Measurements from ENCODE around the gene IP6K3.

The IP6K3 gene

DNA sequence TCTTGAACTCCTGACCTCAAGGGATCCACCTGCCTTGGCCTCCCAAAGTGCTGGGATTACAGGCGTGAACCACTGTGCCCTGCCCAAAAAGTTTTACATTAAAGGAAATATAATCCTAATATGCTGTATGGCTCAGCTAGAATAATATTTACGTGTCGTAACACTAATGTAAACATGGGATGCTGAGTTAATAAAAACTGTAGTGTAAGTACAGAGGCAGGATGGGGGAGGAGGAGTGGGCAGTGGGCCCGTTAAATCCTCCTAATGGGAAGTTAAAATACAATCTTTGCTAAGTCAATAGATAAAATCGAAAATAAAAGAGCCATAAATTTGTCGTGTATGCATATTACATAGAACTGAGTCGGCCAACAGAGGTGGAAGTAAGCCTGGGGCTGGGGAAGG lies 12.1 kb upstream of the IP6K3 start:
- DNase-seq = no peak

DNA sequence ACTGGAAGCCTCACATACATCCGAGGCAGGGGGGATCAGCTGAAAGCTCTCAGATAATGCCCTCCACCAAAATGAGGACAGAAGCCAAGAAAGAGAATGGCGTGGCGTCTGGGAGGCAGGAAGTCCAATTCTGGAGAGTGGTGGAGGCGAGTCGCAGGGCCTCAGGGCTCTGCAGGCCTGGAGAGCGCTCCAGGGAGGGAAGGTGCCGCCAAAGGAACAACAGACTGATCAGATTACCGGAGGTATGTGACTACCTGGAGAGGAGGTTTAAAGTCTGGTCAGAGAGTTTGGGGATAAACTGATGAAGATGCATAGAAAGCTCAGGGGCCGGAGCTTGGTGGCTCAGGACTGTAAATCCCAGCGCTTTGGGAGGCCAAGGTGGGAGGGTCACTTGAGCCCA lies 11.2 kb upstream of the IP6K3 start:
- no peak for DNase-seq

DNA sequence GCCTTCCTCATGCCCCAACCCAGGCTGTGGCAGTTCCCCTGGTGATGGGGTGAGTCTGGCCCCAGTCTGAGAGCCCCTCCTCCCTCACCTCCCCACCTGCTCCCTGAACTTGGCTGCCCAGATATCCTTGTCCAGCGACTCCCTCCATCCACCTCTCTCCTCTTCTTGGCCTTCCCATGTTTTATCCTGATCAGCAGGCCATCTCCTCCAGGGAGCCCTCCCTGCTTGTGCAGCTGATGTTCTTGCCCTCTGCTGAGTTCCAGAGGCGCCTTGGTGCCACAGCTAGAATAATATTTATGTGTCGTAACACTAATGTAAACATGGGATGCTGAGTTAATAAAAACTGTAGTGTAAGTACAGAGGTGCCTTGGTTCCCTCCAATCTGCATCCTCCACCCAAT lies 10.4 kb upstream of the IP6K3 start:
- DNase-seq = no peak

DNA sequence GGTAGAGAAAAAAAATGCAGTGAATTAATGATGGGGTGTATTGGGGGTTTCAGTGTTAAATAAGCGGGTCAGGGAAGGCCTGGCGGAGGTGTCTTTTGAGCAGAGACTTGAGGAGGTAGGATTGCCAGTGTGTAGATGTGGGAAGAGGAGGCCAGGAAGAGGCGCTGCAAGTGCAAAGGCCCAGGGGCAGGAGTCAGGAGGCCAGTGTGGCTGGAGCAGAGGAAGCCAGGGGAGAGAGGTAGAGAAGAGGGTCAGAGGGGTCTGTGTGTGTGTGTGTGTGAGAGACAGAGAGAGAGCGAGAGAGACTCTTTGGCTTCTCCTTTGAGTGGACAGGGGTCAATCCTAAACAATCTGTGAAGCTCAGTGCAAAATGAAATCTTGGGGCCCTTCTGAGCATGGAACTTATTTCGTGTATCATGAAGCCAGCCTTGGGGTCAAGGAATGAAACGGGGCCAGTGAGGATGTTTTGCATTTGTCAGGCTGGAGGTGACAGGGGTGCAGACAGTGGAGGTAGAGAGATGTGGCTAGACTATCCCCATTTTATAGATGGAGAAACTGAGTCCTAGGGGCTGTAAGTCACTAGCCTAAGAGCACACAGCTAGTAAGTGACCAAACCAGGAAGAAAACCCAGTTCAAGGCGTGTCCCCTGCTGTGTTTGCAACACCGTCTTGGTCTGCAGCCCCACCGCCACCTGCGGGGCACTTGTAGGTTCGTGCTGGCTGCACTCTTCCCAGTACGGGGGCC lies 9.7 kb upstream of the IP6K3 start:
- no peak for DNase-seq

DNA sequence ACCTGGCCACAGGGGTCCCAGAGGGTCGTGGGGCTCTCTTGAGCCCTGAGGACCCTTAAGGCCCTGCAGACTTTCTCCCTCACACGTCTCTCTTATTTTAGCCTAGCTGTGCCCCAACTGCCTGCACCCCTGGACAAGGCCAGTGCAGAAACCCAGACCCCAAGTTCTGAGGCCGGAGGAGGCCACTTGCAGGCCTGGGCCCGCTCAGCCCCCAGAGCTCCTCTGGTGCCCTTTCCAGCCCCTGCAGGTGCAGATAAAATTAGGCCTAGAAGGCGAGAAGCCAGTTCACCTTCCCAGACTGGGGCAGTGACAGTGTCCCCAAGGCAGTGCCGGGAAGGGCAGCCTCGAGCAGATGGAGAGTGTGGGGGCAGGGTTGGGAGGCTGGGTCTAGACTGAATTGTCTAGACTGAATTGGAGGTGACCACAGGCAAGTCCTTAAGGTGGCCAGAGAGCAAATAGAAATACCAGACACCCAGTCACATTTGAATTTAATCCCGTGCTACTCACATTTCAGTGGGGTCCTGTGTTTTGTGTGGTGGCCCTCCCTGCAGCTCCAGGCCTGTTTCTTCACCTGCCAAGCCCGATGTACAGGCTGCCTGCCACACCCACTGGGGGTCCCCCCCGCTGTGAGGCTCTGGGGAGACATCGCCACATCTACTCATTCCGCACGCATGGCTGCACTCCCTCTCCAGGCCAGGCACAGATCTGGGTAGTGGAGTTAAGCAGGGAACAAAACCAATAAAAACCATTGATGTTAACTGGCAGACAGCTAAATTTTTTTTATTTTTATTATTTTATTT lies 8.6 kb upstream of the IP6K3 start:
- DNase-seq = peak; percentile 29

DNA sequence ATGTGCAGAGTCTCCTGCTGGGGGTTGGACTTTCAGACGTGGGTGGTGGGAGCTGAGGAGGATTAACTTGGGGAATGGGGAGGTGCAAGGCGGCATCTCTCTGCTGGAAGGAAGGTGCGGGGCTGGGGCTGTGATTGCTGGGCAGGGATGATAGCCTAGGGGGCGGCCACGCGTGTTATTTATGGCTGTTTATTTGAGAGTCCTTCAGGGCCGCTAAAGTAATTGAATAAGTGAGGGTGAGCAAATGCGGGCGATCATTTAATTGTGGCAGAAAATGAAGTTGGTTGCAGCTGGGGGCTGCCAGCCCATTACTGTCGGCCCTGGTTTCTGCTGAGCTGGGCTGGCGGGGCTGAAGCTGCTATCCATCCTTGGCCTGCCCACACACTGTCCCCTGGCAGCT lies 7.5 kb upstream of the IP6K3 start:
- no peak for DNase-seq

DNA sequence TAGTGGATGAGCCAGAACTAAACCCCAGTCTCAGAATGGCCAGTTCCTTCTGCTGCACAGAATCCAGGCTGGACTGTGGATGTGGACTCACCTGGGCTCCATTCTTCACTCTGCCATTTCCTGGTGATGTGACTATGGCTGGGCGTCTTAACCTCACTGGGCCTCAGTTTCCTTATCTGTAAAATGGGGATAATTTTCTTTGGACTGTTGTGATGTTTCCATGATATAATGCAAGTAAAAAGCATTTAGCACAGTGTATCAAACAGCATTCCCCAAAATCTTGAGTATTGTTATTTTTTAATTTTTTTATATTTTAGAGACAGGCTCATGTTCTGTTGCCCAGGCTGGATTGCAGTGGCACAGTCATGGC lies 5.9 kb upstream of the IP6K3 start:
- no peak for DNase-seq

DNA sequence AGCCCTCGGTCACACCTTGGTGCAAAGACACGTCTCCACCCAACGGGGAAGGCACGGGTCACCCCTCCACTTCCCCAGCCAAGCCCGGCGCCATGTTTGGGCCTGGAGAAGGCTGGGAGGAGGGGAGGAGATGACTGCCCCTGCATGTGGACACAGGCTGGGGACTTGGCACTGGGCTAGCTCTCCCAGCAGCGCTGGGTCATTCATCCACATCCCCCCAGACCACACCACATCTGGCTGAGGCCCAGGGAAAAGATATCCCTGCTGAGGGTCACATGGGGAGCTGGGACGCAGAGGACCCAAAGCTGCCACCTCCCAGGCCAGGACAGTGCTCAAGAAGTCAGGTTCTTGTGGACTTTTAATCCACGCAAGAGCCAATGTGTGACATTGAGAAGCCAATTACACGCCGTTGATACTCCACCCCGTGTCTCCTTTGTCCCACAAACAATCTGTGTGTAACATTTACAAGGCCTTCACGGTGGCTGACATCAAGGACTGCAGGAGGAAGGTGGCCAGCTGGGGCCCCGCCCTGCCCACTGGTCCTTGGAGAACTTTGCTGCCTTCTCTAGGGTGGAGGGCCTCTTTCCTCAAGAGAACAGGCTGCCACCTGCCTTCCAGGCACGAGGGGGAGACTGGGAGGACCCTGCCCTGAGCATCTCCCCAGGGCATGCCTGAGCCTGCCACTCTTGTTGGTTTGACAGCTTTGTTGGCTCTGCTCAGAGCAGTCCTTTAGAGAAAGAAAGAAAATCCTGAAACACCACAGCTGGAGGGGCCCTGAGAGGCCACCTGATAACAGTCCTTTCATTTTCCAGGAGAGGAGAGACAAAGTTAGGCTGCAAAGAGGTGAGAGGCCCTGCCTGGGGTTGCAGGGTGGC lies 5.3 kb upstream of the IP6K3 start:
- peak; percentile 82 for DNase-seq

DNA sequence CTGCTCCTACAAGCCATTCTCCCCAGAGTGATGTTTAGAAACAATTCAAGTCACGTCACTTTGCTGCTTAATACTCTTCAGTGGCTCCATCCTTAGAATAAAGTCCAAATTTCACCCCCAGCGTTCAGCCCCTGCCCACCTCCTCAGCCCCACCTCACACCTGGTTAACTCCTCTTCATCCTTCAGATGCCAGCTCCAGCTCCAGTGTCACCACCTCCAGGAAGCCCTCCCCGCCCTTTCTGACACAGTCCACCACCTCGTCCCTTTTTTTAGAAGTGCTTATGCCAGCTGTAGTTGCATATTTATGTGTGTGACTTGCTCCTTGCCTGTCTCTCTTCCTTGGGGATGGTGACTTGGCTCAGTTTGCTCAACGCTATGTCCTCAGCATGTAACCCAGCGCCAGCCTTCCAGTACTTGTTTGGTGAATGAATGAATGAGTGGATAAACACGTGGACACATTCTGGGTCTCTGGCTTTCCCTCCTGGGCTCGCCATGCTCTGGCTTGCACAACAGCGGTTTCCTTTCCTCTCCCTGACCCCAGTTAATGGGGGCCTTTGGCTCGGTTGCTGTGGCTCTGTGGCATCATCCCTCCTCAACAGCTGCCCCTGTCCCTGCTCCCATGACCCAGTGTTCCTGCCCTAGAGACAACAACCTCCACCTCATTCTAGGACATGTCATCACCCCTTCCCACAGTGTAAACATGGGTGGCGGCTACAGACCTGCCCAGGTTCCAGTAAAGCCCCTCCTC lies 3.7 kb upstream of the IP6K3 start:
- no peak for DNase-seq

DNA sequence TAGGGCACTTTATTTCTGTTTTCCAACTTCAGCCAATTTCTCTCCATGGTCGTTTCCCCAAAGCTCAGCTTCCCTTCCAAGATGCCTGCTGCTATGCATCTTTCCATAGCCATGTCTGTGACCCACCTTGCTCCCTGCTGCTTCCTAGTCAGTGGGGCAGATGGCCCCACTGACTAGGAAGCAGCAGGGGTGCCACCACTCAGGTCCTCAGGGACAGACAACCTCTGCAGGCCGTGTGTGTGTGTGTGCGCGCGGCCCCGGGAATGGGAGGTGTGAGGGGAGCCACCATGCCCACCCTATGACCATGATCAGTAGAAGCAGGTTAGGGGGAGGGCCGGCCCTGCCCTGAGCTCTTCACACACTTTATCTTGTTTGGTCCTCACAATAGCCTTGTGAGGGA lies 2.7 kb upstream of the IP6K3 start:
- DNase-seq = no peak

DNA sequence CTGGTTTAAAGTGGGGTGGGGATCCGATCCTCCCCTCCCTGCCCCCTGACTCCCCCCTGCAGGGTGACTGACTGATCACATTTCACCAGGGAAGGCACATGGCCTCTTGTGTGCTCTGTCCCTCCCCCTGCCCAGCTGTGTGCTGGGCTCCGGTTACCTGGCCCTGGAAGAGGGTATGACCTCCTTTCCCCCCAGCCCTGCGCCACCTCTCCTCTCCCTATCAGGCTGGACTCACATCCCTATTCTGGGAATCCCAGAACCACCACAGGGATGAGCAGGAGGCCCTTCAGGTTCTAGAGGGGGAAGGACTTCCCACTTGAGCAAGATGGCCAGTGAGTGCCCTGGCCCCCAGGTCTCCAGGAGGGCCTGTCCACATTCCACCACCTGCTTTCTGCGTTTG lies 2.1 kb upstream of the IP6K3 start:
- DNase-seq = no peak

DNA sequence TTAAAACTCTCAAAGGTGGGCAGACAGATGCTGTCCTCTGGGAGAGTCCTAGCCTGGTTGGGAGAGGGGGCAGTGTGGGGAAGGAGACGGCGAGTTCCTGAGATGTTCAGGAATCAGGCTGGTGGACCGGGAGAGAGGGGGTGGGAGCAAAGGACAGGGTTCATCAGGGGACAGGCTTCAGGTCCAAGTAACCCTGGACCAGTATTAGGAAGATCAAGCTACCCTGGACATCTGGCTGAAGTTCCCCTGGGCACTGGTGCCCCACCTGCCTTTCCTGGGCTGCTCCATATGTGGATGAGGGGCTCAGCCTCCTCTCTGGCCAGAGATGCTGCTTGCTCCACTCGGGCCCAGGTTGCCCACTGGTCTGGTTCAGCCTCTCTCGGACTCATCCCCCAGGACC lies 1.1 kb upstream of the IP6K3 start:
- DNase-seq = no peak

DNA sequence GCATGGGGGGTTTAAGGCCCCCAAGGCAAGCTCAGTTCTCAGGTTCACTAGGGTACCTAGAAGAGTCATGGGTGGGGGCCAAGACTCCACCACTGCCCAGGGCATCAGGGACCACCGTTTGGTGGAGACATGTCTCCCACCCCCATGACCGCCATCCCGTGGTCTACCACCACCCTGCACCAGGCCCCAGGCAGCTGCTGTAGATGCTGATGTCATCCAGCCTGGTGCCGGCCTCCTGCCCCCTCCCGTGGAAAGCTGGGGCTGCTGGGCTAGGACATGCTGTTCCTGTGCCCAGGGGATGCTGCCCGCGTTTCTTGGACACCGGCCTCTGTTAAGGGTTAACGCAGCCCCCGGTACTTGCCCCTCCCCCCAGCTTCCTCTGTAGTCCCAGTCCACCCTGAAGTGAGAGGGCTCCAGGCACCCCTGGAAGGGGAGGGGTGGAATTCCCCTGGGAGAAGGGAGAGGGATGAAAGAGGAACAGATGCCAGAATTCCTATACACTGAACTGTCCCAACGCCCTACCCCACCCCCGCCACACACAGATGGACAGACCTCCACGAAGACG lies 587 bp downstream of the IP6K3 start:
- no peak for DNase-seq

DNA sequence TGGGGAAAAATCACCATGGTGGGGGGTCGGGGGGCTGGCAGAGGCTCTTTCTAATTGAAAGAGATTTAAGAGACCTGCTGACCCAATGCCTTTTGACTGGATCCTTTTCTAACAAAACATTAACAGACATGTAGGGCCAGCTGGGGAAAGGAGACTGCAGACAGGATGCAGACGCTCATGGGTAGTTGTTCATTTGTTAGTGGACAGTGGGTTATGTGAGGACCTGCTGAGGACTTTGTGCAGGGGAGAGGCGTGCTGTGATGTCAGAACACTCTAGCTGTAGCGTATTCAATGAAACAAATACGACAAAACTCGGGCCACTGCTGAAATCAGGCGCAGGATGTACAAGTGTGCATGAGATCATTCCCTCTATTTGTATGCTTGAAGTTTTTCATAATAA lies 1.2 kb downstream of the IP6K3 start:
- DNase-seq = no peak

DNA sequence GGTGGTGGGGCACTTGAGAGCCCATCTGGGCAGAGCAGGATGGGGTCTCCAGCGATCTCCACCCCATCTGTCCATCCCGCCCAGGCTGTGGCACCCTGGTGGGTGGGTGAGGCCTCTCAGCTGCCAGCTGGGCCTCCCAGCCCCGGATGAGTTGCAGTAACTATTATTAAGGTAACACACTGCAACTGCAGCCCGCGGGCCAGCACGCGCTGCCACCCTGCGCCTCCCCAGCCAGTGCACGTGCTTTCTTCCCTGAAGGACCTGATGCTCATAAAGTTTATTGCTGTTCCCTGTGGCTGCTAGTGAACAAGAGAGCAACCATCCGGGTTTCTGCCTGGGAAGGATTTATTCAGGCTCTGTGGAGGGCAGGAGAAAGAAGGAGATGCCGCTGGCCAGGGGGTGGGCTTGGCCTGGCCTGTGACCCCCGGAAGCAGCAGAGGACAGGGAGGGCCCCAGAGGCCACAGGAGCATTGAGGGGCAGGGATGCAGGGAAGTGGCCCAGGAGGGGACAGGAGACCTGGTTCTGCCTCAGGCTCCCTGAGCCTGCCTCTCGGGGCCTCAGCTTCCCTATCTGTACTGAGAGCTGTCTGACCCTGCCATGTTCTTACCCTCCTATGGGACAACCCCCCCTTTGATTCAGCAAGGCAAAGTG lies 1.7 kb downstream of the IP6K3 start:
- DNase-seq = no peak

DNA sequence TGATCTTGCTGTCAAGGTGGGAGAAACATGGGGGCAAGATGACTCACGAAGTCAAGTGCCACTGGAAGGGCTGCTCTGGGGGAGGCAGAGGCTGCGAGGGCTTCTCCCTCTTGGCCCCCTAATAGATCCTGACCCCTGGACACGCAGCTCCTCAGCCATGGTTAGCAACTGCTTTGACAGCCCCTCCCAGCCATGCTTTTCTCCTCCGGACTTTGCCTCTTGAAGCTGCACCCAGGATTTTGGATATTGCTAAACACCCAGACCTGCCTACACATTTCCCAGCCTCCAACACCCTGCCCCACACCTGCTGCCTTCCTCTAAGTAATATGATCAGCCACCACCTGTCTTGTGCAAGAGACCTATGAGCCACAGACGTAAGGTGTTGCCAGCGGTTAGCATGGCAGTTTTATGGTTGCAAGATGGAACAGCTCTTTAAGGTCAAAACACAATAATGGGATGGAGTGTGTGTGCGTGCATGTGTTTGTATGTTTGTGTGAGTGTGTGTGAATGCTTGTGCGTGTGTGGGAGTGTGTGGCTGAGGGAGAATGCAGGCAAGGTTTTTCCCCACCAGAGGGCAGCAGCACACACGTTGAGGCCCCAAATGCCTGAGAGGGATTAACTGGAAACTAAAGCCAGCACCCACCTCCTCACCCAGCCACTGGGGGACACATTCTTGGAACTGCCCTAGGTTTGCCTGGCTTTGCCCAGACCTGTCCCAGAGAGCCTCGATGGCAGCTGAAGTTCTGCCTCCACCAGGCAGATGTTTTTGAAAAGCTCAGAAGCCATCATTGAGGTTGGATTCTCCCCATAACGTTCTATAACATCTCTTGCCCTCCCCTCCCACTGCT lies 2.5 kb downstream of the IP6K3 start:
- peak; percentile 72 for DNase-seq

DNA sequence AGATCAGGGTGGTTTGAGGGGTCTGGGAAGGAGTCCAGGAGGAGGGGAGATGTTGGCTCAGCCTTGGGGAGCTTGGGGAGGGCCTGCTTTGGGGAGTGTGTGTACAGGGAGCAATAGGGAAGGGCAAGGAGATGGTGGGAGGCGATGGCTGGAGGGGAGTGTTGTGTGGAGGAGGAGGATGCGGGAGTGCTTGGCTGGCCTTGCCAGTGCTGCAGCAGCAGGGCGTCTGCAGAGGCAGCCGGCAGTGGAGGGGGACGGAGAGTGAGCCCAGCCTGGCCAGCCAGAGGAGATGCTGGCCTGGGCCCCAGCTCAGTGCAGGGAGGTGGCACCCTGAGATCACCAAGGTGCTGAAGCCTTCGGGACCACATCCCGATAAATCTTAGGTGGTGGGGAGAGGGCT lies 3.9 kb downstream of the IP6K3 start:
- no peak for DNase-seq

DNA sequence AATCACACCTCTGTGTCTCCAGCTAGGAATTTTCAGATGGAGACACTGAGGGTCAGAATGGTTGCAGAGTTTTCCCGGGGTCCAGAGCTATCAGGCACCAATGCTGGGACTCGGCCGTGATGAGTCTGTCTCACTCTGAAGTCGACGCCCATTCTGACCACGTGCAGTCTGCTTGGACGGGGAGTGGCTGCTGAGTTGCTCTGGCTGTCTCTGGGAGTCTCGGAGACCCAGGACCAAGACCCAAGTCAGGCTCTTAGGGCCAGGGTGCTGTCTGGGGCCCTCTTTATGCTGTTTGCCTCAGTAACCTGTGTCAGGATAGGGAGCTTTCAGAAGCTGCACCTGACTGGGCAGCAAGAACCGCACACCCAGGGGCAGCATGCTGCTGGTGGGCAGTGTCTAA lies 4.6 kb downstream of the IP6K3 start:
- no peak for DNase-seq

DNA sequence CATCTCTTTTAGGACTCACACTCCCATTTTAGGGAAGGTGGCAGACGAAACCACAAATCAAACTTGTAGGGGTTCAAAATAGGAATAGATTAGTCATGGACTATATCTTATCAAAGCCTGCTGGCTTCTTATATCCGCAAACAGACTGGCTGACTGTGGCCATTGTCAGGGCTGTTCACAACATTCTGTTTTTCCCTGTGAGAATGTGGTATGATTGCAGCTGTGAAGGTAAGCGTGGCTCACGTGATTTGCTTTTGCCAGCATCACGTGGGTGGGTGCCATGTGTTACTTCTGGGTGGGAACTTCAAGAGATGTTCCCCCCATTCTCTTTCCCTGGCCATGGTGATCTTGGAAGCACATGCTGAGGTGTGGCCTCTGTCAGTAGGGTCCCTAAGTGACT lies 5.9 kb downstream of the IP6K3 start:
- no peak for DNase-seq

DNA sequence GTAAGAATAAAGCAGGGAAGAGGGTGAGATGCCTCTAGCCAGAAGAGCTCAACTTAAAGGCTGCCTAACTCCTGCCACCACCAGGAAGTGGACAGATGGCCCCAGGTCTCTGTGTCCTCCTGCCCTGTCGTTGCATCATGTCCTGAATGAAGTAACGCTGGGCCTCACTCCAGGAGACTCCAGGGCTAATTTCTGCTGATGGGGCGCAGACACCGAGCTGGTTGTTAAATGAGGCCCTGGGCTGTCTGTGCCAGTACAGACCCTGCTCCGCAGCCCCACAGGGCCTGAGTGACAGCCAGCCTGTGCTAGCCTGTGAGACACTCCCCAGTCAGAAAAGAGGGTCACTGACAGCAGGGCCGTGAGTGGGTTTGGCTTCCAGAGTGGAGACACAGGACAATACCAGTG lies 6.5 kb downstream of the IP6K3 start:
- DNase-seq = no peak

DNA sequence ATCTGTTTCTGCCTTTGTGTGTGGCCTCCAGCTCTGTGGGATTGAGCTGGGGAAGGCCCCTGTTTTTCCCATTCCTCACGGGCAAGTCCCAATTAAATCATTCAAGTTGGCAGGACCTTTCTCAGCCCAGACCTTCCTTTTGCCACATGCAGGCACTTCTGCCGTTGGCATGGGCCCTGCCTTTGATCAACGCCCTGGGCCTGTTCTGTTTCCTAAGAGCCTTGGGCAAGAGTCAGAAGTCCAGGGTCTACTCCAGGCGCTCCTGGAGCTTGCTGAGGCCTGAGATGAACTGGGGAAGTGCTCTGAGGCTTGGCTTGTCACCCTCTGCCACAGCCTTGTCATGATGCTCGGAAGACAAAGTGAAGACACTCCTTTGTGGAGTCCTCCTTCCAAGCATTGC lies 7.1 kb downstream of the IP6K3 start:
- DNase-seq = no peak
